ENCODE measurements around the gene SNHG17.
A peak's percentile ranks its signal among the peaks of the same experiment; 100 is the strongest.
"Not testable (repeated sequence)": the region's sequence is repeated elsewhere in the genome, so short reads cannot be mapped to it uniquely, and the experiment has no call there.

Gene SNHG17

DNA sequence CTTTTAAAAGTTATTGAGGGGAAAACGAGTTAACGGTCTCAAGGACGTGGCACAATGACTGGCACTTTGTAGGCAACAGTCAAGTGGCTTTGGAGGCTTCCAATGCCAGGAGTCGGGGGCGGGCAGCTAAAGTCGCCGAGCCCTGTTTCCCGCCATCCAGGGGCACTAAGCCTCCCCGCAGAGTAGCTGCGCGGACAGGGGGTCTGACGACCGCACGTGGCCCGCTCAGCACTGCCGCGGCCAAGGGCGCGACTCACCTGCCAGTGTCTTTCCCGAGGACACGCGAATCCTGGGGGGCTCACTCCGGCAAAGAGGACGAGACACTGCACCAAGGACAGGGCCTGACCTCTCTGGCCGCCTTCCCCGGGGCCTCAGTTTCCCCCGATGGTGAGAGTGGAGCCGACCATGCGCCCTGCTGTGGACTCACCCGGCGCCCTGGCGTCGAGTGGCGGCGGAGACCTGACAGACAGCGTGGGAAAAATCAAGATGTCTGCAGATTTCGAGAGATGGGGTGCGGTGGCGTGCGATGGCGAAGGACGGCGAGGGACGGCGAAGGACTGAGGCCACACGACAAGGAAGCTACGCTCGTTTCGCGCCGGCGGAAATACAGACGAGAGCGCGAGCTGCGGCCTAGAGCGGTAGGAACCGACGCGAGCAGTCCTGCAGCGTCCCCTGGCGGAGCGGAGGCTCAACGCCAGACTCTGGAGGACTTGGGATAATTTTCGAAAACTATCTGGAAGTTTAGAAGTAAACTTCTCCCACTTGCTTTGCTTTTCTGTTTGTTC lies at the start of gene SNHG17:
Gene SNHG17 (minus strand): TSS at position 559 of the 785 bp plus-strand sequence.
- DNase-seq (ENCODE audit: low spot score): peak; percentile 93

DNA sequence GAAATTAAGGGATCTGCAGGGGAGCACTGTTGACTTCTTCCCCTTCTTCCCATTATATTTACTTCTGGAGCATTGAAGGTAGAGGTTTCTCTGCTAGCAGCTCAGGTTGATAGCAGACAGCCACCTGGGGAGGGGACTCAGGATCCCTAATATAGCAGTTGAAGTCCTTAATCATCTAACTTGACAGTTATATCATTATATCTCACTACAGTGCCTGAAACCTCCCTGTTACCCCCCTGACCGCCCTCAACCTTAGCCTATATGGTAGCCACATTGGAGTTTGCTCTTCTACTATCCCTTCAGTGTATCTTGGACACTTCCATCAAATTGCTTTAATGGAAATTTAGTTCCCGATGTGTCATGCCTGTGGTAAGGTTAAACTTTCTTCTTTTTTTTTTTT lies 44.5 kb upstream of the SNHG17 start:
- no peak for DNase-seq (ENCODE audit: low spot score)

DNA sequence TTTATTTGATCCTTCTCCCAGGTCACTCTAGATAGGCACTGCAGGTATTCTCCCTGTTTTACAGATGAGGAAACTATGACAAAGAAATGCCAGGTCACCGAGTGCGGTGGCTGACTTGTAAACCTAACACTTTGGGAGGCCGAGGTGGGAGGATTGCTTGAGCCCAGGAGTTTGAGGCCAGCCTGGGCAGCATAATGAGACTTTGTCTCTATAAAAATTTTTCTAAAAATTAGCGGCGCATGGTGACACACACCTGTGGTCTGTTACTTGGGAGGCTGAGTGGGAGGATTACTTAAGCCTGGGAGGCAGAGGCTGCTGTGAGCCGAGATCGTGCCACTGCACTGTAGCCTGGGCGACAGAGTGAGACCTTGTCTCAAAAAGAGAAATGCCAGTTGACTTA lies 42.6 kb upstream of the SNHG17 start:
- no peak for DNase-seq (ENCODE audit: low spot score)

DNA sequence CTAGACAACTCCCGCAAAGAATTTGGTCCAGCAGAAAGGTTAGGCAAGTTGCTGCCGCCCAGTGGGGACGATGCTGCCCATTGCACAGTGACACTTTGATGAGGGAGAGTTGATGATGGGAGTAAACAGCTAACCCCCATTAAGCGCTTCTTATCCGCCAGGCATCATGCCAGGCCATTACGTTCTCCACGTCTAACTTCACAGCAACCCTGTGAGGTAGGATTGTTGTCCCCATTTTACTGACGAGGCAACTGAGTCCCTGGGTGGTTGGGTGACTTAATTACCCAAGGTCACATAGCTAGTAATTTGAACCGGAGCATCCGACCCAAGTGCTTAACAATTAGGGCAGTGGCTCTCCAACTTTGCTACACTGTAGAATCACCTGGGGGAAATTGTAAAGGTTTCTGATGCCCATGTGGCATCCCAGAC lies 38.3 kb upstream of the SNHG17 start:
- DNase-seq (ENCODE audit: low spot score): no peak

DNA sequence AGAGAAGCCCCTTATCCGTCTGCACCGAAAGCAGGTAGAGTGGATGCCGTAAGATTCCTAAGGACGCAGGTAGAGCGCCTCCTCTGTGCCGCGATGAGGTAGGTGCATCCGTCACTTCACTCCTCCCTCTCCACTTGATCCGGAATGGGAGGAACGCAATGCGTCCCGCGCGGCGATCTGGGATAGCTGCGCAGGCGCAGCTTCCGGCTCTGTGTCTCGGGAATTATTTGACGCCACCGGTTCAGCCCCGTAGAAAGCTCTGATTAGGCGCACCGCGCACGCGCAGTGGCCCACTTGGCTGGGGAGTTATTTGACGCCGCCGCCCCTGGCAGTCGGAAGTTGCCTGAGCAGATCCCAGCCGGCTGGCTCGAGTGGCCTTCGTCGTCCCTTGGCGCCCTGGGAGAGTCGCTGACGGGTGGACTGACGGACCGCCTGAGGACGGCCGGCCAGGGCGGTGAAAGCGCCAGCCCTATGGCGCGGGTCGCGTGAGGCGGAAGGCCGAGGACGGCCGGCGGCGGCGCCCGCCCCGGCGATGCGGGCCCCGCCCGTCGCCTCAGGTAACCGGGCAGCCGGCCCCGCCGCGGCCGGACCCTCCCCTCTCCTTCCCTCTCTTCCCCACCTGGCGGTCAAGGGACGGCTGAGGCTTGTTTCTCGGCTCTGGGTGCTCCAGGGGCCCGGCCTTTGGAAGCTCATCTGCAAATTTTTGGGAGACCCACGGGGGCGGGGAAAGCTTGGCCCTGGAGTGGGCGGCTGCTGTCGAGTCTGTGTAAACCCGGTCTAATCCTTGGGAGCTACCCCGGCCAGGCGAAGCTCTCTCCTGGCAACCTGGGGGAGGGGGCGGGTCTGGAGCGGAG lies 37.6 kb upstream of the SNHG17 start, which contains the start of gene RALGAPB:
Gene RALGAPB (plus strand): TSS at position 331 of the 854 bp plus-strand sequence. CDS start 15,590 bp downstream, outside the sequence.
- DNase-seq (ENCODE audit: low spot score): peak; percentile 99

- DNase-seq (ENCODE audit: low spot score): no peak
These were observed 36.9 kb upstream of the SNHG17 start for GRCh38 chr20:38471987-38472512.

DNA sequence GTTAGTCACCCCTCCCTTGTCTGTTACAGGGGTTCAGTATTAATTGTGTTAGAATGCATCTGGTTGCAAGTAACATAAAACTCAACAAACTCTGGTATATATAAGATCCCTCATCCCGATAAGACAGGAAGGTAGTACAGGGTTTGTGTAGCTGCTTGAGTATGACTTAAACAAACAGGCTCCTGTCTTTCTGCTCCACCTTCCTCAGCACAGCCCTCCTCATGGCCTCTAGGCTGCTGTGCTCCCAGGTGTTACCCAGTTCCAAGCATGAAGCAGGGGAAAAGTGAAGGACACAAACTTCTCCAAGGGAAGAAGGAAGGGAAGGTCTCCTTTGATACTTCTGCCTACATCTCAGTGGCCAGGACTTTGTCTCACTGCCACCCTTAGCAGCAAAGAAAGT lies 36.1 kb upstream of the SNHG17 start:
- no peak for DNase-seq (ENCODE audit: low spot score)

- no peak for DNase-seq (ENCODE audit: low spot score)
These were observed 31.9 kb upstream of the SNHG17 start for GRCh38 chr20:38466983-38467382.

DNA sequence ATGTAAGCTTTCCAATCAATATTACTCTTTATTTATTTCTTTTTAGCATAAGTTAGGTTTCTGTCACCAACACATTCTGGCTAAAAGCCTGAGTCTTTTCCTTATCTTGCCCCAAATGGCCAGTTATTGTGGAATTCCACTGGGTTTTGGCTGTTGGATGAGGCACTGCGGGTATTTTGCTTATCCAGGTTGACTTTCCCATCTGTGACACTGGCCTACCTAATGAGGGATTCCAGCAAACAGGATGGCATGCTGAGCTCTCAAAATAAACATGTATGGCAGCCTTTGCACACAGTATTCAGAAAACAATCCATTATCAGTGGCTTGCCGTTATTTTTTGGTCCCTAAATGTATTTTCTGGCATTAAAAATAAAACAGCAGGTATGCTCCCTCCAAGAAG lies 31.0 kb upstream of the SNHG17 start:
- DNase-seq (ENCODE audit: low spot score): no peak

DNA sequence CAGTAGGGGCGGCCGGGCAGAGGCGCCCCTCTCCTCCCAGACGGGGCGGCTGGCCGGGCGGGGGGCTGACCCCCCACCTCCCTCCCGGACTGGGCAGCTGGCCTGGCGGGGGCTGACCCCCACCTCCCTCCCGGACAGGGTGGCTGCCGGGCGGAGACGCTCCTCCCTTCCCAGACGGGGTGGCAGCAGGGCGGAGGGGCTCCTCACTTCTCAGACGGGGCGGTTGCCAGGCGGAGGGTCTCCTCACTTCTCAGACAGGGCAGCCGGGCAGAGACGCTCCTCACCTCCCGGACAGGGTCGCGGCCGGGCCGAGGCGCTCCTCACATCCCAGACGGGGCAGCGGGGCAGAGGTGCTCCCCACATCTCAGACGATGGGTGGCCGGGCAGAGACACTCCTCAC lies 26.4 kb upstream of the SNHG17 start:
- not testable (repeated sequence) for DNase-seq (ENCODE audit: low spot score)

DNA sequence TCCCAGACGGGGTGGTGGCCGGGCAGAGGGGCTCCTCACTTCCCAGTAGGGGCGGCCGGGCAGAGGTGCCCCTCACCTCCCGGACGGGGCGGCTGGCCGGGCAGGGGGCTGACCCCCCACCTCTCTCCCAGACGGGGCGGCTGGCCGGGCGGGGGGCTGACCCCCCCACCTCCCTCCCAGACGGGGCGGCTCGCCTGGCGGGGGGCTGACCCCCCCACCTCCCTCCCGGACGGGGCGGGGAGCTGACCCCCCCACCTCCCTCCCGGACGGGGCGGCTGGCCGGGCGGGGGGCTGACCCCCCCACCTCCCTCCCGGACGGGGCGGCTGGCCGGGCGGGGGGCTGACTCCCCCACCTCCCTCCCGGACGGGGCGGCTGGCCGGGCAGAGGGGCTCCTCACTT lies 26.0 kb upstream of the SNHG17 start:
- not testable (repeated sequence) for DNase-seq (ENCODE audit: low spot score)

DNA sequence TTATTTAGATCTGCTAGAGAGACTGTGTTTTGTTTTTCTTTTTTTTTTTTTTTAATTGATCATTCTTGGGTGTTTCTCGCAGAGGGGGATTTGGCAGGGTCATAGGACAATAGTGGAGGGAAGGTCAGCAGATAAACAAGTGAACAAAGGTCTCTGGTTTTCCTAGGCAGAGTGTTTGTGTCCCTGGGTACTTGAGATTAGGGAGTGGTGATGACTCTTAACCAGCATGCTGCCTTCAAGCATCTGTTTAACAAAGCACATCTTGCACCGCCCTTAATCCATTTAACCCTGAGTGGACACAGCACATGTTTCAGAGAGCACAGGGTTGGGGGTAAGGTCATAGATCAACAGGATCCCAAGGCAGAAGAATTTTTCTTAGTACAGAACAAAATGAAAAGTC lies 25.5 kb upstream of the SNHG17 start:
- not testable (repeated sequence) for DNase-seq (ENCODE audit: low spot score)

DNA sequence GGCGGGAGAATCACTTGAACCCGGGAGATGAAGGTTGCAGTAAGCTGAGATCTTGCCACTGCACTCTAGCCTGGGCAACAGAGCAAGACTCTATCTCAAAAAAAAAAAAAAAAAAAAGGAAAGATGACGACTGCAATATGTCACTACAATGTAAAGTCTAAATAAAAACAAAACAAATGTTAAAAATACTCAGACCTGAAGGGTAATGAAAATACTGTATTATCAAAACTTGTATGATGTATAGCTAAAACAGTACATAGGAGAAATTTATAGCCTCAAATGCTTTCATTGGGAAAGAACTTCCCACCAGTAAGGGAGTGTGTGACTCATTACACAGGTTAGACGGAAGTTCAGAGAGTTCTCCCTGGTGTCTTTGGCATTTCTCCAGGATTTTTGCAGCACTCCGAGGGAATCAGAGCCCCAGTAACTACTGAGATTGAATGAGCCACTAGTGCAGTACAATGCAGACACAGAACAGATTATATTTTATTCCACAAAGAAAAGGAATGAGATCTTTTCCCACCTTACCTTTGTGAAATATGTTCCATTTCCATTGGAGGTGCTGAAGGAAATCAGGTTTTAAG lies 25.0 kb upstream of the SNHG17 start:
- peak; percentile 91 for DNase-seq (ENCODE audit: low spot score)

GRCh38 chr20:38458314-38458713 lies 23.2 kb upstream of the SNHG17 start:
- no peak for DNase-seq (ENCODE audit: low spot score)

GRCh38 chr20:38454556-38455473 lies 19.7 kb upstream of the SNHG17 start:
- no peak for DNase-seq (ENCODE audit: low spot score)

GRCh38 chr20:38453941-38454340 lies 18.8 kb upstream of the SNHG17 start:
- DNase-seq (ENCODE audit: low spot score): peak; percentile 93

- DNase-seq (ENCODE audit: low spot score): peak; percentile 68
These were observed 17.9 kb upstream of the SNHG17 start for GRCh38 chr20:38452880-38453624.

- peak; percentile 72 for DNase-seq (ENCODE audit: low spot score)
These were observed 15.4 kb upstream of the SNHG17 start for GRCh38 chr20:38450412-38450975.

DNA sequence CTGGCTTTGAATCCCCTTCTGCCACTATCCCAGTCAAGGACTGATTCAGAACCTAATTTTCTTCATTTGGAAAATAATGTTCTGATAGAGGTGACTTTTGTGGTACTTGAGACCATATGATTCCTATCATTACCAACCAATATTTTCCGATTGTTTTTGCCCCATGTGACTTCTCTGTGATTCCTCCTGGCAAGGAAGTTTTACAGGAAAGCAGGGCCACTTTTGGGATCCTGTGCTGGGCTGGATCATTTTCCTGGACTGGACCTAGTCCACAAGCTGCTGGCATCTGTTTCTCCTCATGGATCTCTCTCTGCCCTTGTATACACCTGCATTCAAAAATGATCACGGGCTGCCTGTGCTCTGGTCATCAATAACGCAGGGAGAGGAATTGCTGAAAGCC lies 13.9 kb upstream of the SNHG17 start:
- DNase-seq (ENCODE audit: low spot score): no peak
